Esophagus squamous epithelium (tissue), 4 donors: Measurements from ENCODE around the gene ERAL1.

Source experiments
- POLR2A ChIP-seq, 4 donors: fragments of 450-650 bp; IDR thresholded peaks; one replicate each; pipeline ENCODE4 v1.6.1; 2017; ENCODE audit warnings: antibody characterized with exemption in 4 of 4, mild to moderate bottlenecking in 4 of 4, moderate library complexity in 3 of 4
- TF ChIP-seq, protein P1 (sequence below), 6 experiments: fragments of 450-650 bp in 4 of 6; fragments of 200-600 bp in 2 of 6; sonication (generic) in 2 of 6; IDR thresholded peaks; one replicate each; pipeline ENCODE4 v1.5.1; 2016 to 2019; ENCODE audit warnings: antibody characterized with exemption in 6 of 6, mild to moderate bottlenecking in 4 of 6, moderate library complexity in 4 of 6

DNA sequence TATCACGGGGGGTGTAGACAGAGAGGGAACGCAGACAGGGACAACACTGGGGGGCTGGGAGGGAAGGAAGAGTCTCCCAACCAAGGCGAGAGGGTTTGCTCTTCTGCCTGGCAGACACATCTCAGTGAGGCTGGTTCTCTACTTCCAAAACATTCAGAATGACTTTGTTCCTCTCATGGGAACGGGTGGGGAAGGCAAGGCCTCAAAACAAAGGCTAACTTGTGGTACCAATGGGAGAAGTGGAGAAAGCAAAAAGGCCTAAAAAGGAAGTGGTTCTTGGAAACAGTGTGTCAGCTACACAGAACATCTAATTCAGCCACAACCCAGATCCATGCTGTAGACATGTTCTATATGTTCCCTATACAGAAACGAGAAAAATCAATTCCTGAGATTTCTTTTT, 35.2 kb downstream of the ERAL1 start:
- TF ChIP-seq POLR2A (IDR thresholded peaks at IDR 0.05): no peak
- TF ChIP-seq, protein P1, sequence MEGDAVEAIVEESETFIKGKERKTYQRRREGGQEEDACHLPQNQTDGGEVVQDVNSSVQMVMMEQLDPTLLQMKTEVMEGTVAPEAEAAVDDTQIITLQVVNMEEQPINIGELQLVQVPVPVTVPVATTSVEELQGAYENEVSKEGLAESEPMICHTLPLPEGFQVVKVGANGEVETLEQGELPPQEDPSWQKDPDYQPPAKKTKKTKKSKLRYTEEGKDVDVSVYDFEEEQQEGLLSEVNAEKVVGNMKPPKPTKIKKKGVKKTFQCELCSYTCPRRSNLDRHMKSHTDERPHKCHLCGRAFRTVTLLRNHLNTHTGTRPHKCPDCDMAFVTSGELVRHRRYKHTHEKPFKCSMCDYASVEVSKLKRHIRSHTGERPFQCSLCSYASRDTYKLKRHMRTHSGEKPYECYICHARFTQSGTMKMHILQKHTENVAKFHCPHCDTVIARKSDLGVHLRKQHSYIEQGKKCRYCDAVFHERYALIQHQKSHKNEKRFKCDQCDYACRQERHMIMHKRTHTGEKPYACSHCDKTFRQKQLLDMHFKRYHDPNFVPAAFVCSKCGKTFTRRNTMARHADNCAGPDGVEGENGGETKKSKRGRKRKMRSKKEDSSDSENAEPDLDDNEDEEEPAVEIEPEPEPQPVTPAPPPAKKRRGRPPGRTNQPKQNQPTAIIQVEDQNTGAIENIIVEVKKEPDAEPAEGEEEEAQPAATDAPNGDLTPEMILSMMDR (IDR thresholded peaks at IDR 0.05): no peak
